H1 (cell line): ENCODE measurements around the gene RCC2. TPM values are rescaled to one million over a fixed set of nuclear protein-coding genes. Genes with fewer than 3 reads are reported as not detected.

Source experiments
- ATF3 ChIP-seq: IDR thresholded peaks from 2 replicates; pipeline ENCODE4 v1.6.1; 2011; ENCODE audit warnings: low read depth, mild to moderate bottlenecking, low read length; ENCODE audit not compliant: insufficient read depth
- BRCA1 ChIP-seq: IDR thresholded peaks from 2 replicates; pipeline ENCODE4 v1.6.1; 2012; ENCODE audit warnings: low read depth, low read length, improper control_type of control experiment
- CBX8 ChIP-seq: fragments of 300-800, 300-1000 bp; sonication (generic); IDR thresholded peaks from 2 replicates; pipeline ENCODE4 v1.7.1; 2016; ENCODE audit warnings: low read depth, low read length, borderline replicate concordance
- CTCF ChIP-seq, 3 experiments: IDR thresholded peaks; 1 replicate in 2 of 3; 2 replicates in 1 of 3; pipeline versions ENCODE4 v1.5.1 to v1.6.1; 2011; ENCODE audit warnings: low read length in 3 of 3, mild to moderate bottlenecking in 3 of 3, inconsistent platforms in 2 of 3, low read depth in 1 of 3, moderate library complexity in 1 of 3; ENCODE audit not compliant: insufficient read depth in 1 of 3; ENCODE audit errors: control extremely low read depth in 1 of 3
- FOSL1 ChIP-seq: IDR thresholded peaks from 2 replicates; pipeline ENCODE4 v1.6.1; 2011; ENCODE audit warnings: mild to moderate bottlenecking, low read depth, low read length, moderate library complexity; ENCODE audit not compliant: insufficient read depth
- HDAC2 ChIP-seq, 2 experiments: fragments of 300-600 bp in 1 of 2; sonication (generic) in 1 of 2; IDR thresholded peaks; 2 replicates each; pipeline ENCODE4 v1.6.1; 2011 to 2012; ENCODE audit warnings: low read depth in 2 of 2, low read length in 2 of 2, mild to moderate bottlenecking in 2 of 2, moderate library complexity in 2 of 2, borderline replicate concordance in 1 of 2, inconsistent platforms in 1 of 2
- KDM5A ChIP-seq: fragments of 200-600 bp; IDR thresholded peaks from 2 replicates; pipeline ENCODE4 v1.7.1; 2012; ENCODE audit warnings: mild to moderate bottlenecking, low read length, inconsistent platforms, mixed read lengths
- MAX ChIP-seq: IDR thresholded peaks from 2 replicates; pipeline ENCODE4 v1.6.1; 2012; ENCODE audit warnings: inconsistent platforms
- RFX5 ChIP-seq: IDR thresholded peaks from 2 replicates; pipeline ENCODE4 v1.6.1; 2011; ENCODE audit warnings: low read depth, low read length, improper control_type of control experiment, borderline replicate concordance
- SAP30 ChIP-seq: fragments of 300-600 bp; sonication (generic); IDR thresholded peaks from 2 replicates; pipeline ENCODE4 v1.7.1; 2012; ENCODE audit warnings: low read length, moderate library complexity, mild to moderate bottlenecking, inconsistent platforms; ENCODE audit not compliant: insufficient read depth, insufficient replicate concordance
- SIRT6 ChIP-seq: IDR thresholded peaks from one replicate; pipeline ENCODE4 v1.7.1; 2012; ENCODE audit warnings: low read length, inconsistent platforms
- SIX5 ChIP-seq: IDR thresholded peaks from 2 replicates; pipeline ENCODE4 v1.6.1; 2011; ENCODE audit warnings: mild to moderate bottlenecking, low read depth, low read length
- SP1 ChIP-seq: IDR thresholded peaks from 2 replicates; pipeline ENCODE4 v1.6.1; 2011; ENCODE audit warnings: low read depth, low read length
- SP2 ChIP-seq: IDR thresholded peaks from 2 replicates; pipeline ENCODE4 v1.6.1; 2012; ENCODE audit warnings: mild to moderate bottlenecking, low read length, inconsistent platforms
- SUZ12 ChIP-seq: fragments of 200-600 bp; sonication (generic); IDR thresholded peaks from 2 replicates; pipeline ENCODE4 v1.6.1; 2012; ENCODE audit warnings: mild to moderate bottlenecking, inconsistent platforms, low read length, moderate library complexity, mixed read lengths
- TAF7 ChIP-seq: optimal IDR thresholded peaks from 2 replicates; pipeline ENCODE3; 2011; ENCODE audit warnings: low read depth, mild to moderate bottlenecking, inconsistent platforms, low read length, moderate library complexity, borderline replicate concordance
- USF2 ChIP-seq: IDR thresholded peaks from 2 replicates; pipeline ENCODE4 v1.6.1; 2011; ENCODE audit warnings: low read length, improper control_type of control experiment
- YY1 ChIP-seq: IDR thresholded peaks from 2 replicates; pipeline ENCODE4 v1.6.1; 2011; ENCODE audit warnings: low read depth, mild to moderate bottlenecking, low read length
- polyA plus RNA-seq, 7 experiments: library from polyadenylated mRNA; depleted of rRNA in 3 of 7; stranded (reverse) in 5 of 7; unstranded in 2 of 7; fragments of >200 nt in 5 of 7; fragments of 200-250 nt in 2 of 7; gene quantifications; 1 replicate in 5 of 7; 2 replicates in 1 of 7; 4 replicates in 1 of 7; pipeline versions ENCODE4 v1.2.1 to v1.2.3, GENCODE V29; 2011 to 2013; ENCODE audit warnings: missing spikeins in 2 of 7, mixed read lengths in 2 of 7
- total RNA-seq: library from RNA; stranded (reverse); fragmentation: NEBNext Ultra II Directional; extraction: Animal tissue kit (Norgen Biotek cat#: 25700); gene quantifications from 2 replicates; pipeline ENCODE4 v1.2.1, GENCODE V29; 2021

The RCC2 gene
- total and polyA plus RNA-seq, 2 of the 8 experiments (the other 6 are each of a cell fraction or from before 2014, with no cell fraction given), result 229 to 455 TPM

GRCh38 chr1:17439250-17440073 lies at the start of gene RCC2 (continued):
- TF ChIP-seq CTCF (IDR thresholded peaks at IDR 0.05; ENCODE audit: control extremely low read depth in 1 of 3, insufficient read depth in 1 of 3, low read depth in 1 of 3, low read length in 3 of 3), result peak in 2 of 3 experiments; percentile 4 to 60; a peak in 1 of 4 replicates
- TF ChIP-seq HDAC2 (IDR thresholded peaks at IDR 0.05; ENCODE audit: borderline replicate concordance in 1 of 2, low read depth in 2 of 2, low read length in 2 of 2), result 0 out of 4 replicates have a peak, but pooled peaks of 1 of the 2 experiments have one; percentile 47
- TF ChIP-seq FOSL1, result no peak
- no peak for TF ChIP-seq CBX8
- TF ChIP-seq ATF3, result no peak
- no peak for TF ChIP-seq YY1
- TF ChIP-seq BRCA1, result no peak
- no peak for TF ChIP-seq SAP30
- TF ChIP-seq SIRT6, result no peak
- TF ChIP-seq TAF7, result peak; percentile 96
- no peak for TF ChIP-seq RFX5
- TF ChIP-seq SIX5, result no peak
- TF ChIP-seq SUZ12, result no peak
- TF ChIP-seq SP1, result no peak
- no peak for TF ChIP-seq USF2
- no peak; the same call in 1 of the 2 replicates for TF ChIP-seq SP2
- no peak for TF ChIP-seq KDM5A
- peak; percentile 76 for TF ChIP-seq MAX
